Vagina (tissue), 2 donors: ENCODE measurements around the gene SLFNL1.

Experiments
- POLR2A ChIP-seq, 2 donors: fragments of 450-650 bp; IDR thresholded peaks; one replicate each; pipeline ENCODE4 v1.6.1; 2017; ENCODE audit warnings: antibody characterized with exemption in 2 of 2, mild to moderate bottlenecking in 2 of 2, moderate library complexity in 2 of 2
- POLR2AphosphoS5 ChIP-seq, 2 donors: sonication (generic); formaldehyde crosslinking; IDR thresholded peaks; one replicate each; pipeline ENCODE4 v1.9.0; 2017; ENCODE audit warnings: antibody characterized with exemption in 2 of 2, mild to moderate bottlenecking in 2 of 2, low read depth in 1 of 2; ENCODE audit not compliant: insufficient read depth in 1 of 2
- TF ChIP-seq, protein P1 (sequence below), 3 experiments: fragments of 450-650 bp in 2 of 3; fragments of 200-600 bp in 1 of 3; sonication (generic) in 1 of 3; IDR thresholded peaks; one replicate each; pipeline ENCODE4 v1.5.1; 2017 to 2019; ENCODE audit warnings: antibody characterized with exemption in 3 of 3, mild to moderate bottlenecking in 2 of 3, moderate library complexity in 2 of 3

DNA sequence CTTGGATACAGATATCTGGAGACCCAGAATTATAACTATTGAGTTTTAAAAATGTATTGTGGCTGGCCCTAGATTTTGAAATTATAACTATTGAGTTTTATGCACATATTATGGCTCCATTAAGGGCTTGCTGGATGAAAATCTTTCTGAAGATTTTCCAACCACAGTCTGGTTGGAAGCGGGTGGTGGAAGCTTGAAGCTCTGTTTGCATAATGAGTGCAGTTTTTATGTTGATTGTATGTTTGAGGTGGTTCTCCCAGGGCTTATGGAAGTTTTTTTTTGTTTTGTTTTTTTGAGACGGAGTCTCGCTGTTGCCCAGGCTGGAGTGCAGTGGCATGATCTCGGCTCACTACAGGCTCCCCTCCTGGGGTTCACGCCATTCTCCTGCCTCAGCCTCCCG is 52.1 kb downstream of the SLFNL1 start:
- TF ChIP-seq, protein P1, sequence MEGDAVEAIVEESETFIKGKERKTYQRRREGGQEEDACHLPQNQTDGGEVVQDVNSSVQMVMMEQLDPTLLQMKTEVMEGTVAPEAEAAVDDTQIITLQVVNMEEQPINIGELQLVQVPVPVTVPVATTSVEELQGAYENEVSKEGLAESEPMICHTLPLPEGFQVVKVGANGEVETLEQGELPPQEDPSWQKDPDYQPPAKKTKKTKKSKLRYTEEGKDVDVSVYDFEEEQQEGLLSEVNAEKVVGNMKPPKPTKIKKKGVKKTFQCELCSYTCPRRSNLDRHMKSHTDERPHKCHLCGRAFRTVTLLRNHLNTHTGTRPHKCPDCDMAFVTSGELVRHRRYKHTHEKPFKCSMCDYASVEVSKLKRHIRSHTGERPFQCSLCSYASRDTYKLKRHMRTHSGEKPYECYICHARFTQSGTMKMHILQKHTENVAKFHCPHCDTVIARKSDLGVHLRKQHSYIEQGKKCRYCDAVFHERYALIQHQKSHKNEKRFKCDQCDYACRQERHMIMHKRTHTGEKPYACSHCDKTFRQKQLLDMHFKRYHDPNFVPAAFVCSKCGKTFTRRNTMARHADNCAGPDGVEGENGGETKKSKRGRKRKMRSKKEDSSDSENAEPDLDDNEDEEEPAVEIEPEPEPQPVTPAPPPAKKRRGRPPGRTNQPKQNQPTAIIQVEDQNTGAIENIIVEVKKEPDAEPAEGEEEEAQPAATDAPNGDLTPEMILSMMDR (IDR thresholded peaks at IDR 0.05): no peak
- TF ChIP-seq POLR2A (IDR thresholded peaks at IDR 0.05) (no peak), POLR2AphosphoS5 (IDR thresholded peaks at IDR 0.05; ENCODE audit: insufficient read depth in 1 of 2, low read depth in 1 of 2) (no peak)
